GM06990 (cell line): ENCODE results near the gene ZNF3.

Experiments
- DNase-seq: peaks from one replicate; pipeline ENCODE4 v3.0.0-alpha.2; 2011; ENCODE audit not compliant: insufficient read length; ENCODE audit errors: extremely low read depth
- H3K27me3 ChIP-seq: replicated peaks from 2 replicates; pipeline ENCODE4 v1.6.0; 2011; ENCODE audit warnings: low read length; ENCODE audit not compliant: control insufficient read depth, insufficient read depth
- H3K36me3 ChIP-seq: 2 replicates; pipeline ENCODE4 v1.5.1; 2011; ENCODE audit warnings: low read length; ENCODE audit not compliant: control insufficient read depth, insufficient read depth
- H3K4me3 ChIP-seq: replicated peaks from 2 replicates; pipeline ENCODE4 v1.5.1; 2011; ENCODE audit warnings: low read depth, mild to moderate bottlenecking, control low read depth, low read length
- CTCF ChIP-seq: IDR thresholded peaks from 2 replicates; pipeline ENCODE4 v1.5.1; 2011; ENCODE audit warnings: low read length, control low read depth, mild to moderate bottlenecking, inconsistent platforms; ENCODE audit not compliant: insufficient read depth, poor library complexity, severe bottlenecking

The ZNF3 gene

GRCh38 chr7:100035876-100036275 lies 45.6 kb downstream of the ZNF3 start:
- H3K4me3 ChIP-seq: no peak overlapping the region
- no peak for TF ChIP-seq CTCF
- DNase-seq: no peak
- H3K27me3 ChIP-seq: no peaks in the 10 kb centered on the region
- H3K36me3 ChIP-seq: peaks cover 13% of the 10 kb centered on the region

- H3K27me3 ChIP-seq: no peaks in the 10 kb centered on the region
- H3K4me3 ChIP-seq: no peak overlapping the region
- peaks cover 18% of the 10 kb centered on the region for H3K36me3 ChIP-seq
- TF ChIP-seq CTCF: no peak
- DNase-seq: no peak
Measured at GRCh38 chr7:100034871-100035510, 46.5 kb downstream of the ZNF3 start.

- no peak overlapping the region for H3K4me3 ChIP-seq
- H3K36me3 ChIP-seq: peaks cover 22% of the 10 kb centered on the region
- no peaks in the 10 kb centered on the region for H3K27me3 ChIP-seq
- DNase-seq: no peak
- no peak for TF ChIP-seq CTCF
Measured at GRCh38 chr7:100033526-100033925, 48.0 kb downstream of the ZNF3 start.

- no peak for DNase-seq
- no peak overlapping the region for H3K4me3 ChIP-seq
- peaks cover 28% of the 10 kb centered on the region for H3K36me3 ChIP-seq
- no peak for TF ChIP-seq CTCF
- no peaks in the 10 kb centered on the region for H3K27me3 ChIP-seq
Measured at GRCh38 chr7:100029596-100029995, 51.9 kb downstream of the ZNF3 start.

- H3K27me3 ChIP-seq: no peaks in the 10 kb centered on the region
- no peak for TF ChIP-seq CTCF
- peaks cover 33% of the 10 kb centered on the region for H3K36me3 ChIP-seq
Measured at GRCh38 chr7:100027197-100027596, 54.3 kb downstream of the ZNF3 start.

More at GRCh38 chr7:100027197-100027596, 54.3 kb downstream of the ZNF3 start:
- H3K4me3 ChIP-seq: no peak overlapping the region
- DNase-seq: no peak
